HCEC 1CT (cell line): ENCODE data around the gene CYTH2.
"Not testable (repeated sequence)": the region's sequence is repeated elsewhere in the genome, so short reads cannot be mapped to it uniquely, and the experiment has no call there.

Experiments used
- DNase-seq: peaks from one replicate; pipeline ENCODE4 v3.0.0-alpha.2; 2017

The CYTH2 gene

GRCh38 chr19:48478339-48479256, 9.4 kb downstream of the CYTH2 start:
- no peak for DNase-seq

GRCh38 chr19:48479686-48480085, 10.5 kb downstream of the CYTH2 start:
- DNase-seq = no peak

GRCh38 chr19:48480183-48480557, 11.0 kb downstream of the CYTH2 start:
- no peak for DNase-seq

- DNase-seq = no peak
Measured at GRCh38 chr19:48480558-48481500, 11.7 kb downstream of the CYTH2 start.

GRCh38 chr19:48481846-48482639, 12.9 kb downstream of the CYTH2 start:
- DNase-seq = peak; percentile 9

GRCh38 chr19:48483301-48483700, 14.1 kb downstream of the CYTH2 start:
- DNase-seq = no peak

- DNase-seq = no peak
Measured at GRCh38 chr19:48484247-48484893, 15.2 kb downstream of the CYTH2 start.

GRCh38 chr19:48484931-48485612, 15.9 kb downstream of the CYTH2 start:
- no peak for DNase-seq

GRCh38 chr19:48486706-48487105, 17.5 kb downstream of the CYTH2 start:
- DNase-seq = not testable (repeated sequence)

GRCh38 chr19:48487544-48487943, 18.4 kb downstream of the CYTH2 start:
- no peak for DNase-seq

- peak; percentile 67 for DNase-seq
Measured at GRCh38 chr19:48487948-48488347, 18.8 kb downstream of the CYTH2 start.

- DNase-seq = not testable (repeated sequence)
Measured at GRCh38 chr19:48488478-48488877, 19.3 kb downstream of the CYTH2 start.

GRCh38 chr19:48489608-48490216, 20.5 kb downstream of the CYTH2 start:
- DNase-seq = peak; percentile 39

GRCh38 chr19:48490981-48491792, 22.0 kb downstream of the CYTH2 start:
- no peak for DNase-seq

GRCh38 chr19:48491793-48492123, 22.6 kb downstream of the CYTH2 start:
- no peak for DNase-seq

GRCh38 chr19:48492925-48493717, 24.0 kb downstream of the CYTH2 start:
- DNase-seq = peak; percentile 95

GRCh38 chr19:48493718-48494401, 24.7 kb downstream of the CYTH2 start:
- no peak for DNase-seq

- DNase-seq = no peak
Measured at GRCh38 chr19:48495396-48495795, 26.2 kb downstream of the CYTH2 start.
